HG03025 (cell line): ENCODE measurements around the gene SRSF11.
A peak's percentile ranks its signal among the peaks of the same experiment; 100 is the strongest.
"Not testable (repeated sequence)": the region's sequence is repeated elsewhere in the genome, so short reads cannot be mapped to it uniquely, and the experiment has no call there.

Experiments used
- ATAC-seq: cut with Tn5 transposase; IDR thresholded peaks from one replicate; pipeline ENCODE4 v1.9.1; 2021; ENCODE audit warnings: mild to moderate bottlenecking, moderate library complexity; ENCODE audit not compliant: unreplicated experiment, low FRiP score

Gene SRSF11

DNA sequence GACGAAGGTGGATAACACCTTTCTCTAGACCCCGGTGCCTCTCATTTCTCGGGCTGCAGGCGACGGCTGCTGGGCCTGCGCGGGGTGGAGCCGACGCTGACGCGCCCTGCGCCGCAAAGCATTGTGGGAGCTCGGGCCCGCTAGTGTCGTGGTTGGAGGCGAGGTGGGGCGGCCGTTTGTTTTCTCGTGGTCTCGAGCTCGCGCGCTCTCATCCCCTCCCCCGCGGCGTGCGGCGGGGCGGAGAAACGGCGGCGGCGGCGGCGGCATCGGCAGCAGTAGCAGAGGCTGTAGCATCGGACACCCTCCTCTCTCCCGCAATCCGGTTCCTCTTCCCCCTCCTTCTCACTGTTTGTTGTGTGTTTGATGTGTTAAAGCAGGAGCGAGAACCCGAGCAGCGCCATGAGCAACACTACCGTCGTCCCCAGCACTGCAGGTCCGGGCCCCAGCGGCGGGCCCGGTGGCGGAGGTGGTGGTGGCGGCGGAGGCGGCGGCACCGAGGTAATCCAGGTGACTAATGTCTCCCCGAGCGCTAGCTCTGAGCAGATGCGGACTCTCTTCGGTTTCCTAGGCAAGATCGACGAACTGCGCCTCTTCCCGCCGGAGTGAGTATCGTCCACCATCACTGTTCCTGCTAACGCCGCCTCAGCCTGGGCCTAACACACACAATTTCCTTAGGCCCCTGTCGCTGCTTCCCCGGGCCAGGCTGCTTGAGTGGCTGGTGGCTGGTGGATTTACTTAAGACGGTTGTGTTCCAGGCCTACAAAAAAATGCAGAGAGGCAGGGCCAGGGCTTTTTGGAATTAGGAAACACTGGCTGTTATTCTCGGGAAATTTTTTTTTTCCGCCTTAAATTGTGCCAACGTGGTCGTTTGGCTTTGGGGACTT, at the start of gene SRSF11:
TSS of gene SRSF11 (plus strand) at position 143 of the 884 bp plus-strand sequence. CDS start at position 400, 257 bp downstream.
- peak; percentile 96 for ATAC-seq

DNA sequence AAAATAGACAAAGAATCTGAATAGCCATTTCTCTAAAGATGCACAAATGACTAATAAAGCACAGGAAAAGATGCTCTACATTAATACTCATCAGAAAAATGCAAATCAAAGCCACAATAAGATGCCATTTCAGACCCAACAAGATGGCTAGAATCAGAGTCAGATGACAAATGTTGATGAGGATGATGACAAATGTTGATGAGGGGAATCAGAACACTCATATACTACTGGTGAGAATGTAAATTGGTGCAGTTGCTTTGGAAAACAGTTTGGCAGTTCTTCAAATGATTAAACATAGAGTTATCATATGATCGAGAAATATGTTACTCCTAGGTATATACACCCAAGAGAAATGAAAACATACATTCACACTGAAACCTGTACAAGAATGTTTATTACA, 49.7 kb upstream of the SRSF11 start:
- no peak for ATAC-seq

- ATAC-seq = not testable (repeated sequence)
Measured at GRCh38 chr1:70185181-70185580, 36.0 kb upstream of the SRSF11 start.

GRCh38 chr1:70188522-70188921, 32.7 kb upstream of the SRSF11 start:
- no peak for ATAC-seq

- ATAC-seq = no peak
Measured at GRCh38 chr1:70190180-70190579, 31.0 kb upstream of the SRSF11 start.

GRCh38 chr1:70192446-70192845, 28.7 kb upstream of the SRSF11 start:
- not testable (repeated sequence) for ATAC-seq

DNA sequence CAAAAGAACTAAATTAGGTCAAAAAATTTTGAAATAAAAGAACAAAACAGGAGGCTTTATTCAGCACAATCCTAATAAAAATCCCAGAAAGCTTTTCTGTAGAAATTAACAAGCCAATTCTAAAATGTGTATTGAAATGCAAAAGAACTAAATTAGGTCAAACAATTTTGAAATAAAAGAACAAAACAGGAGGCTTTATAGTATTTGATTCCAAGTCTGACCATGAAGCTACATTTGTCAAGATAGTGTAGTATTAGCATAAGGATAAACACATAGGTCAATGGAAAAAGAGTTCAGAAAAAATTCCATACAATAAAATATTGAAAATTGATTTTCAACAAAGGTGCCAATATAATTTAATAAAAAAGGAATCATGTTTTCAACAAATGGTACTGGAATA, 26.6 kb upstream of the SRSF11 start:
- no peak for ATAC-seq

- no peak for ATAC-seq
Measured at GRCh38 chr1:70195342-70195741, 25.8 kb upstream of the SRSF11 start.

- no peak for ATAC-seq
Measured at GRCh38 chr1:70196333-70196732, 24.8 kb upstream of the SRSF11 start.

GRCh38 chr1:70200065-70200464, 21.1 kb upstream of the SRSF11 start:
- ATAC-seq = no peak

DNA sequence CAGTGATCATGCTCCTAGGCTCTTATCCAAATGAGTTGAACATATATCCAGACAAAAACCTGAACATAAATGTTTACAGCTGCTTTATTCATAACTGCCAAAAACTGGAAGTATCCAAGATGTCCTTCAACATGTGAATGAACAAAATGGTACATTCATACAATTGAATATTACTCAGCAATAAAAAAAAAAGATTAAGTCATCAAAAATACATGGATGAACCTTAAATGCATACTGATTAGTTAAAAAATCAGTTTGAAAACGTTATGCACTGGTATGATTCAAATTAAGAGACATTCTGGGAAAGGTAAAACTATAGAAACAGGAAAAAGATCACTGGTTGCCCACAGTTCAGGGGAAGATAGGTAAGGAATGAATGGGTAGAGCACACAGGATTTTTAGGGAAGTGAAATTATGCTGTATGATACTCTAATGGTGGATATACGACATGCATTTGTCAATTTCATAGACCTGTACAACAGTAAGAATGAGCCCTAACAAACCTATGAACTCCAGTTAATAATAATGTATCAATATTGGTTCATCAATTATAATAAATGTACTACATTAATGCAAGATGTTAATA, 18.9 kb upstream of the SRSF11 start:
- ATAC-seq = no peak

DNA sequence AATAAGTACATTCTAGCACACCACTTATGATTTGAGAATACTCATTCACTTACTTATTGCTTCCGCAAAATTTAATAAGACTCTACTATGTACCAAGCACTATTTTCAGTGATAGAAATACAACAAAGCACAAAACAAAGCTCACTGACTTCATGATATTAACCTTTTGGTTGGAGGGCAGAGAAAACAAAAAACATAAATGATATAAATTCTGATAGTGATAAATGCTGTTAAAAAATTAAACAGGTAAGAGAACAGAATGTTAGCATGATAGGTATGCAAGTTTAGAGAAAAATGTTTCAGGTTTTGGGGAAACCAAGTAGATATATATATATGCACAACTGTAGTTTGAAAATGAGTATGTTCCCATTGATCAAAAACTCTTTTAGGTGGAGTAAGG, 17.0 kb upstream of the SRSF11 start:
- no peak for ATAC-seq

- ATAC-seq = no peak
Measured at GRCh38 chr1:70204600-70204999, 16.6 kb upstream of the SRSF11 start.

DNA sequence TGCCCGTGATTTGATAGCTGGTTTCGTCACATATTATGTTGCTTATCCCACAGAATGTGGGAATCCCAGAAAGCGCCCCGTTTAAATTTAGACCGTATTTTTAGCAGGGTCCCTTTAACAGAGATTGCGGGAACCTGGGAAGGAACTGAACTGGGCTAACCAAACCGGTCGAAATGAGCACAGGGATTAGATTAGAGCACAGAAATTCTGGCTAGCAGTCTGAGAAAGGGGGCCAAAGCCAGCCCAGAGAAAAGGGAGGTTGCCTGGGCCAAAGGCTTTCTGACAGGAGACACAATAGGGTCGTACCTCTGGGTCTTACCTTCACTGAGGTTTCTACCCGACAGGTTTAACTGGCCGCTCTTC, 16.1 kb upstream of the SRSF11 start:
- peak; percentile 38 for ATAC-seq

DNA sequence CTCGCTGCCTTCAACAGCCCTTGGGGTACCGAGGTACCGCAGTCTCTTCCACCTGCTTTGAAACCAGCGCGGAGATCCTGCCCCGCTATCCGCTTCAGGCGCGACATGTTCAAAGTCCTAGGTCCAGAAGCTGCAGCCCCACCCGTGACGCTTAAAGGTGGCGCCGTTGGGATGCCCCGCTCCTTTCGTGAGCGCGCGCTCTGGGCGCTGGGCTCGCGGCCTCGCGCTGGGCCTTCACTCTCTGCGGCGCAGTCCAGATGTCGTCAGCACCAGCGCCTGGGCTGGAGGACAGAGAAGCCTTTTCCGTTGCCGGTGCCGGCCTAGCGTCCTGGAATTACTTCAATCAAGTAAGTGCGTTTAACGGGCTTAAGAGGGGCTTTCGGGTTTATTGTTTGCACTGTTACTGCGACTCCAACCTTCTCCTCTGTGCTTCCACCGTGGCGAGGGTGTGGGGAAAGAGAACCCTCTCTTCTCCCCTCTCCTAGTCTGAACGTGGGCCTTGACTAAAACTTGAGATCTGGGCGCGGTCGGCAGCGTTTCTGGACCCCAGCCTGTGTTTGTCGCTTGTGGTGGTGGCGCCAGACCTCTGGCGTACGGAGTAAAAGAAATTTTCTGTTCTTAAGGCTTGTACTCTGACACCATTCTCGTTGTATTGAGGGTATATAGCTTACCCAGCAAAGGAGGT, 15.6 kb upstream of the SRSF11 start, which contains the start of gene LRRC40:
TSS of gene LRRC40 (minus strand) at position 146 of the 685 bp plus-strand sequence. CDS start at position 107, 39 bp downstream.
- peak; percentile 84 for ATAC-seq

GRCh38 chr1:70206833-70207232, 14.3 kb upstream of the SRSF11 start:
- ATAC-seq = not testable (repeated sequence)

- no peak for ATAC-seq
Measured at GRCh38 chr1:70207492-70207891, 13.7 kb upstream of the SRSF11 start.

DNA sequence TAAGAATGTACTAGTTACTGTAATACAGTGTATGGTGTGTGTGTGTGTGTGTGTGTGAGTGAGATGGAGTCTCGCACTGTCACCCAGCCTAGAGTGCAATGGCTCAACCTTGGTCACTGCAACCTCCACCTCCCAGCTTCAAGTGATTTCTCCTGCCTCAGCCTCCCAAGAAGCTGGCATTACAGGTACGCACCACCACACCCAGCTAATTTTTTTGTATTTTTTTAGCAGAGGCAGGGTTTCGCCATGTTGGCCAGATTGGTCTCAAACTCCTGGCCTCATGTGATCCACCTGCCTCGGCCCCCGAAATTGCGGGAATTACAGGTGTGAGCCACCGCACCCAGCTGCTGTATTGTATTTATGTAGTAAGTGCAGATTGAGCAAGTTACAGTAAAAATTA, 12.9 kb upstream of the SRSF11 start:
- ATAC-seq = no peak

DNA sequence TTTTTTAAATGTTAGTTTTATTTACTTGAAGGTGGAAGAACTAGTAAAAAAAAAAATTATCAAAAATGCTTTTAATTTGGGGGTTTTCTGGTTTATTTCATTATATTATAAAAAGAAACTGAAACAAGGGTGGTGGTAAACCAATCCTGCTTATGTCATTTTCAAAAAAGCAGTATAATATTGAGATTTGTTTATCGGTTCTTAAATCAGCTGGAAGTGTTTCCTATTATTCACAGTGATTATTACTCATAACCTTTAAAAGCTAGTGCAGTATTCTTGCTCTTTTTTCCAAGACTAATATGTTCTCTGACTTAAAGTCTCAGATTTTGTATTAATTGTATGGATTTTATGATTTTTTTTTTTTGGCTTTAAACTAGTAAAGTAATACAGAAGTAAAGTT, 10.4 kb upstream of the SRSF11 start:
- no peak for ATAC-seq

DNA sequence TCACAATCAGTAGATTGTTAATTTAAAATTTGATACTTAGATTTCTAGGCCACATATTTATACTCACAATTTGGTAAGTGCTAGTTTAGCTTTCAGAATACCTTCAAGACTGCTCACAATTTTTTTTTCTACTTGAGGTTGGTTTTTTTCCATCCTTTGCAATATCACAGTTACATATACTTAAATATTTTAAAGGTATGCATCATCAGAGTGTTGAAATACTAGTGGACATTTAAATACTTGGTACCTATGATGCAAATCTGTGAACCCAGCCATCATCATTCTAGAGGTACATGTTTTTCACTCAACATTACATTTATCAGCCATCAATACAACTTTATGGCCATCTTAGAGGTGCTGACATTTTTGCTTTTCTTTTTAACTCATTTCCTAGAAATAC, 9.6 kb upstream of the SRSF11 start:
- no peak for ATAC-seq

- no peak for ATAC-seq
Measured at GRCh38 chr1:70220015-70220414, 1.2 kb upstream of the SRSF11 start.
